ENCODE measurements around the gene CPHXL.

The CPHXL gene

GRCh38 chr16:75697571-75697970 is 28.7 kb downstream of the CPHXL start:
- no peak for DNase-seq

GRCh38 chr16:75695708-75696107 is 30.6 kb downstream of the CPHXL start:
- DNase-seq = no peak

- no peak for DNase-seq
These were observed 38.9 kb downstream of the CPHXL start for GRCh38 chr16:75687361-75687760.

GRCh38 chr16:75682308-75682707 is 44.0 kb downstream of the CPHXL start:
- no peak for DNase-seq

- DNase-seq = no peak
These were observed 46.9 kb downstream of the CPHXL start for GRCh38 chr16:75679366-75679765.

GRCh38 chr16:75676909-75677308 is 49.4 kb downstream of the CPHXL start, which contains the start of gene CPHXL2:
Gene CPHXL2 (minus strand): TSS chr16:75677009. CDS start chr16:75676999, 10 bp downstream.
- DNase-seq = no peak

- no peak for DNase-seq
These were observed 58.8 kb downstream of the CPHXL start for GRCh38 chr16:75667503-75667902.
